Ascending aorta (tissue), 2 donors: ENCODE results near the gene STIM1. TPM values are rescaled to one million over a fixed set of nuclear protein-coding genes. Genes with fewer than 3 reads are reported as not detected.
A peak's percentile ranks its signal among the peaks of the same experiment; 100 is the strongest.

Experiments used
- DNase-seq, 2 donors: peaks; one replicate each; pipeline ENCODE4 v3.0.0-alpha.2; 2019; ENCODE audit warnings: low spot score in 2 of 2
- H3K27ac ChIP-seq, 2 donors: fragments of 200-600 bp; sonication (generic); one replicate each; pipeline ENCODE4 v1.5.1; 2016 to 2017; ENCODE audit warnings: mild to moderate bottlenecking in 1 of 2
- H3K27me3 ChIP-seq: fragments of 200-600 bp; sonication (generic); one replicate; pipeline ENCODE4 v1.5.1; 2017
- H3K36me3 ChIP-seq, 2 donors: fragments of 200-600 bp; sonication (generic); one replicate each; pipeline ENCODE4 v1.5.1; 2016
- H3K4me1 ChIP-seq, 2 donors: fragments of 200-600 bp; sonication (generic); one replicate each; pipeline ENCODE4 v1.5.1; 2016 to 2017; ENCODE audit warnings: mild to moderate bottlenecking in 1 of 2
- H3K4me3 ChIP-seq, 2 donors: fragments of 200-600 bp; sonication (generic); one replicate each; pipeline ENCODE4 v1.5.1; 2016 to 2017; ENCODE audit warnings: mild to moderate bottlenecking in 1 of 2
- H3K9me3 ChIP-seq, 2 donors: fragments of 200-600 bp; sonication (generic); one replicate each; pipeline ENCODE4 v1.5.1; 2016
- CTCF ChIP-seq, 3 experiments: fragments of 200-600 bp in 2 of 3; fragments of 450-650 bp in 1 of 3; sonication (generic) in 2 of 3; IDR thresholded peaks; one replicate each; pipeline ENCODE4 v1.5.1; 2016 to 2019; ENCODE audit warnings: antibody characterized with exemption in 3 of 3, mild to moderate bottlenecking in 1 of 3, moderate library complexity in 1 of 3
- intact Hi-C: fragments of 100-400 bp; cut with DNase I; formaldehyde crosslinking; loops from one replicate; pipeline ENCODE4 v1.15.1; 2023
- total RNA-seq: library from RNA; depleted of rRNA; stranded (reverse); fragments of >200 nt; gene quantifications from one replicate; pipeline ENCODE4 v1.1.0, GENCODE V29; 2016

Gene STIM1
- total RNA-seq, 1 donor from 2014 or later = 48.1 TPM

GRCh38 chr11:4064278-4064955 is 209.0 kb downstream of the STIM1 start:
- no peak for DNase-seq
- no peaks in the 10 kb centered on the region for H3K9me3 ChIP-seq
- no peak for TF ChIP-seq CTCF (IDR thresholded peaks at IDR 0.05)
- peaks cover 8 to 18% of the 10 kb centered on the region in 2 donors for H3K36me3 ChIP-seq
- H3K27ac ChIP-seq = peak overlapping the region; percentile 53 to 58
- intact Hi-C loops = no loop called here
- no peak overlapping the region for H3K4me3 ChIP-seq
- peaks cover 19 to 40% of the 10 kb centered on the region in 2 donors for H3K4me1 ChIP-seq
- no peaks in the 10 kb centered on the region for H3K27me3 ChIP-seq

- intact Hi-C loops = loop anchor here (5.0 kb wide), 1 partner anchor 118 kb away; no protein-coding TSS in a partner anchor
- Histone ChIP-seq H3K27me3 (no peaks in the 10 kb centered on the region), H3K27ac (peak overlapping the region; percentile 53 to 58), H3K36me3 (peaks cover 2 to 12% of the 10 kb centered on the region in 2 donors), H3K4me1 (peaks cover 19 to 40% of the 10 kb centered on the region in 2 donors), H3K4me3 (no peak overlapping the region), H3K9me3 (no peaks in the 10 kb centered on the region)
- DNase-seq = no peak
- no peak for TF ChIP-seq CTCF (IDR thresholded peaks at IDR 0.05)
Observed at GRCh38 chr11:4065086-4065485, 209.6 kb downstream of the STIM1 start.

GRCh38 chr11:4065601-4066377 is 210.3 kb downstream of the STIM1 start:
- Histone ChIP-seq H3K4me3 (no peak overlapping the region), H3K4me1 (peaks cover 19 to 40% of the 10 kb centered on the region in 2 donors), H3K9me3 (no peaks in the 10 kb centered on the region), H3K27me3 (no peaks in the 10 kb centered on the region), H3K36me3 (peaks cover 0 to 5% of the 10 kb centered on the region in 2 donors), H3K27ac (peak overlapping the region; percentile 53 to 58)
- no peak for DNase-seq
- TF ChIP-seq CTCF (IDR thresholded peaks at IDR 0.05) = no peak
- intact Hi-C loops = loop anchor here (5.0 kb wide), 1 partner anchor 118 kb away; no protein-coding TSS in a partner anchor

- H3K9me3 ChIP-seq = no peaks in the 10 kb centered on the region
- peaks cover 19 to 40% of the 10 kb centered on the region in 2 donors for H3K4me1 ChIP-seq
- no peaks in the 10 kb centered on the region for H3K36me3 ChIP-seq
- no peaks in the 10 kb centered on the region for H3K27me3 ChIP-seq
- TF ChIP-seq CTCF (IDR thresholded peaks at IDR 0.05) = no peak
- peak overlapping the region; percentile 53 to 58 for H3K27ac ChIP-seq
- no peak overlapping the region for H3K4me3 ChIP-seq
- DNase-seq = no peak
- intact Hi-C loops = loop anchor here (5.0 kb wide), 1 partner anchor 120 kb away; no protein-coding TSS in a partner anchor
Observed at GRCh38 chr11:4066910-4067309, 211.4 kb downstream of the STIM1 start.

GRCh38 chr11:4068962-4069361 is 213.5 kb downstream of the STIM1 start:
- Histone ChIP-seq H3K36me3 (peaks cover 0 to 4% of the 10 kb centered on the region in 2 donors), H3K27me3 (no peaks in the 10 kb centered on the region), H3K27ac (no peak overlapping the region), H3K9me3 (no peaks in the 10 kb centered on the region), H3K4me1 (peaks cover 19 to 28% of the 10 kb centered on the region in 2 donors), H3K4me3 (no peak overlapping the region)
- no peak for DNase-seq
- intact Hi-C loops = loop anchor here (5.0 kb wide), 1 partner anchor 122 kb away; no protein-coding TSS in a partner anchor
- TF ChIP-seq CTCF (IDR thresholded peaks at IDR 0.05) = no peak
